ENCODE data around the gene ID3.

DNA sequence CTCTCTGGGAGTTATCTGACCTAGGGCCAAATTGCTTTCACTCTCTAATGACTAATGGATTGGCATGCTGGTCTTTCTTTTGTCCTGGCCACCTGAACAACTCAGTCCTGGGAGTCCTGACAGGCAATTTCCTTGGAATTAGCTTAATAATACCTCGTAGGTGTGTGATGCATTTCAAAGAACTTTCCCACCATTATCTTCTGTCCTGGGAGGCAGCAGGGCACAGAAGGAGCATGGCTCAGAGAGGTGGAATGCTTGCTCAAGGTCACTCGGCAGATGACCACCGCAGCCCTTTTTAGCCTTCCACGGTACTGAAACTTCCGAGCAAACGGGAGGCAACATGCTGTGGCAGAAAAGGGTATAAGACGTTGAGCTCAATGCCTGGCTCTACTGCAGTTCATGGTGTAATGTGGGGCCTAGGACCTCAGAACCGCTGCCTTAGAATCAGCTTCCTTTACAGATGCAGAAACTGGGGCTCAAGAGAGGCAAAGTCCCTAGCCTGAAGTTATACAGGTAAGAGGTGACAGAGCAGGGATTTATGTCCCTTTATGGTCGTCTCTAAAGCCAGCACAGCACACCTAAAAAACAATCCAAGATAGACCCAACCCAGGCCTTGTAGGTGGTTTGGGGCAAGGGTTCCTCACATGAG lies 3.2 kb downstream of the ID3 start:
- TF ChIP-seq, protein P1, sequence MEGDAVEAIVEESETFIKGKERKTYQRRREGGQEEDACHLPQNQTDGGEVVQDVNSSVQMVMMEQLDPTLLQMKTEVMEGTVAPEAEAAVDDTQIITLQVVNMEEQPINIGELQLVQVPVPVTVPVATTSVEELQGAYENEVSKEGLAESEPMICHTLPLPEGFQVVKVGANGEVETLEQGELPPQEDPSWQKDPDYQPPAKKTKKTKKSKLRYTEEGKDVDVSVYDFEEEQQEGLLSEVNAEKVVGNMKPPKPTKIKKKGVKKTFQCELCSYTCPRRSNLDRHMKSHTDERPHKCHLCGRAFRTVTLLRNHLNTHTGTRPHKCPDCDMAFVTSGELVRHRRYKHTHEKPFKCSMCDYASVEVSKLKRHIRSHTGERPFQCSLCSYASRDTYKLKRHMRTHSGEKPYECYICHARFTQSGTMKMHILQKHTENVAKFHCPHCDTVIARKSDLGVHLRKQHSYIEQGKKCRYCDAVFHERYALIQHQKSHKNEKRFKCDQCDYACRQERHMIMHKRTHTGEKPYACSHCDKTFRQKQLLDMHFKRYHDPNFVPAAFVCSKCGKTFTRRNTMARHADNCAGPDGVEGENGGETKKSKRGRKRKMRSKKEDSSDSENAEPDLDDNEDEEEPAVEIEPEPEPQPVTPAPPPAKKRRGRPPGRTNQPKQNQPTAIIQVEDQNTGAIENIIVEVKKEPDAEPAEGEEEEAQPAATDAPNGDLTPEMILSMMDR (conservative IDR thresholded peaks at IDR 0.05), result no peak
- no peak for TF ChIP-seq EZH2 (IDR thresholded peaks at IDR 0.05; ENCODE audit: low read depth)

All from PC-9 (cell line).